Panc1 (cell line): ENCODE data around the gene NLRC5. TPM values are rescaled to one million over a fixed set of nuclear protein-coding genes. Genes with fewer than 3 reads are reported as not detected.

Source experiments
- ATAC-seq: fragments of 200-7000 bp; cut with Tn5 transposase; 2 replicates; pipeline ENCODE4 v1.9.1; 2020; ENCODE audit warnings: mild to moderate bottlenecking, moderate library complexity
- BruUV-seq: library from RNA; stranded (reverse); fragments of 400-500 nt; replicated peaks from 2 replicates; lab custom pipeline; 2021; lab: Mats Ljungman, UMichigan
- CTCF ChIA-PET: fragments of 300-600 bp; sonication (Branson Sonifier 250); formaldehyde crosslinking; loops from one replicate; lab custom pipeline; 2022; ENCODE audit warnings: antibody characterized with exemption; lab: Charles Lee
- POLR2A ChIA-PET: fragments of 300-600 bp; sonication (Branson Sonifier 250); formaldehyde crosslinking; loops from one replicate; lab custom pipeline; 2022; ENCODE audit warnings: antibody characterized with exemption; lab: Charles Lee
- DNase-seq: peaks from one replicate; pipeline ENCODE4 v3.0.0-alpha.2; 2010; ENCODE audit warnings: low read depth, low spot score
- H3K27ac ChIP-seq: 2 replicates; pipeline ENCODE4 v1.5.1; 2011; ENCODE audit warnings: mild to moderate bottlenecking, low read length, inconsistent platforms
- H3K27me3 ChIP-seq: fragments of 200-500 bp; sonication (Bioruptor generic); 2 replicates; pipeline ENCODE4 v1.6.0; 2014; ENCODE audit warnings: low read length, inconsistent platforms; ENCODE audit not compliant: control insufficient read depth, insufficient read depth
- H3K36me3 ChIP-seq: fragments of 200-500 bp; sonication (Bioruptor generic); 2 replicates; pipeline ENCODE4 v1.5.1; 2014; ENCODE audit warnings: inconsistent platforms, mild to moderate bottlenecking, low read length, moderate library complexity; ENCODE audit not compliant: control insufficient read depth, insufficient read depth
- H3K4me1 ChIP-seq: 2 replicates; pipeline ENCODE4 v1.5.1; 2011; ENCODE audit warnings: inconsistent platforms, mild to moderate bottlenecking, low read length, moderate library complexity; ENCODE audit not compliant: control insufficient read depth, insufficient read depth
- H3K4me3 ChIP-seq, 2 experiments: 2 replicates each; pipeline ENCODE4 v1.5.1; 2011 to 2012; ENCODE audit warnings: low read depth in 2 of 2, low read length in 2 of 2, mild to moderate bottlenecking in 2 of 2, inconsistent platforms in 1 of 2, moderate library complexity in 1 of 2
- H3K9me3 ChIP-seq: fragments of 200-500 bp; sonication (Bioruptor generic); 2 replicates; pipeline ENCODE4 v1.5.1; 2014; ENCODE audit warnings: low read depth, mild to moderate bottlenecking, inconsistent platforms, low read length, moderate library complexity; ENCODE audit not compliant: control insufficient read depth, insufficient read depth
- CTCF ChIP-seq: fragments of 450-650 bp; IDR thresholded peaks from 2 replicates; pipeline ENCODE4 v1.5.1; 2017; ENCODE audit warnings: mild to moderate bottlenecking
- REST ChIP-seq, 2 experiments: IDR thresholded peaks; 2 replicates each; pipeline ENCODE4 v1.6.1; 2011 to 2012; ENCODE audit warnings: low read depth in 2 of 2, control low read depth in 1 of 2, low read length in 1 of 2, mild to moderate bottlenecking in 1 of 2, moderate library complexity in 1 of 2; ENCODE audit not compliant: insufficient read depth in 1 of 2
- in situ Hi-C: cut with HindIII; loops from 2 replicates; pipeline ENCODE4 v1.10.0; 2016; ENCODE audit warnings: low sequenced_read_pairs, low pct_unique_long_range_greater_than_20kb
- intact Hi-C: fragments of 100-400 bp; cut with micrococcal nuclease; formaldehyde crosslinking; loops from one replicate; pipeline ENCODE4 v1.10.0; 2022; ENCODE audit not compliant: unreplicated experiment
- total RNA-seq: library from RNA; stranded (reverse); gene quantifications from one replicate; pipeline ENCODE4 v1.2.1, GENCODE V29; 2021; ENCODE audit not compliant: unreplicated experiment

NLRC5 gene
- total RNA-seq, 1 experiment from 2014 or later: 8.8 TPM

DNA sequence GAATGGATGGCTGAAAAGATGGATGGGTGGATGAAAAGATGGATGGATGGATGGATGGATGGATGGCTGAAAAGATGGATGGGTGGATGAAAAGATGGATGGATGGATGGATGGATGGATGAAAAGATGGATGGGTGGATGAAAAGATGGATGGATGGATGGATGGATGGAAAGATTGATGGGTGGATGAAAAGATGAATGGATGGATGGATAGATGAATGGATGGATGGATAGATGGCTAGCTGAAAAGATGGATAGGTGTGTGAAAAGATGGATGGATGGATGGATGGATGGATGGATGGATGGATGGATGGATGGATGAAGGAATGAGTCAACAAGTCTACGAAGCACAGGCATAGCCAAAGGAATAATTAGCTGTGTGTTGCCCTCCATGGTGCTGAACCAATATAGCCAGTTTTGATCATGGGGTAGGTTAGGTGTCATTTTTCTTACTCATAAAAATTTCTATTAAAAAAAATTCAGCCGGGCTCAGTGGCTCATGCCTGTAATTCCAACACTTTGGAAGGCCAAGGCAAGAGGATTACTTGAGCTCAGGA, 41.1 kb downstream of the NLRC5 start:
- ATAC-seq (no peak), DNase-seq (no peak)
- no peaks in the 10 kb centered on the region for H3K9me3 ChIP-seq
- H3K27ac ChIP-seq: no peak overlapping the region
- no TSS peak for BruUV-seq
- H3K36me3 ChIP-seq: no peaks in the 10 kb centered on the region
- CTCF ChIA-PET: no interaction called here
- peak in 1 of 2 experiments; percentile 46; a peak in 2 of 4 replicates for TF ChIP-seq REST (IDR thresholded peaks at IDR 0.05; ENCODE audit: insufficient read depth in 1 of 2, low read depth in 2 of 2, low read length in 1 of 2)
- no peak for TF ChIP-seq CTCF
- intact Hi-C loops (no loop called here), in situ Hi-C loops (no loop called here)
- no peaks in the 10 kb centered on the region for H3K27me3 ChIP-seq
- no peak overlapping the region for H3K4me3 ChIP-seq
- POLR2A ChIA-PET: interaction anchor here (0.7 kb wide), 1 partner anchor 41 kb away, joined by 3 read pairs; no protein-coding TSS in a partner anchor
- H3K4me1 ChIP-seq: no peaks in the 10 kb centered on the region

DNA sequence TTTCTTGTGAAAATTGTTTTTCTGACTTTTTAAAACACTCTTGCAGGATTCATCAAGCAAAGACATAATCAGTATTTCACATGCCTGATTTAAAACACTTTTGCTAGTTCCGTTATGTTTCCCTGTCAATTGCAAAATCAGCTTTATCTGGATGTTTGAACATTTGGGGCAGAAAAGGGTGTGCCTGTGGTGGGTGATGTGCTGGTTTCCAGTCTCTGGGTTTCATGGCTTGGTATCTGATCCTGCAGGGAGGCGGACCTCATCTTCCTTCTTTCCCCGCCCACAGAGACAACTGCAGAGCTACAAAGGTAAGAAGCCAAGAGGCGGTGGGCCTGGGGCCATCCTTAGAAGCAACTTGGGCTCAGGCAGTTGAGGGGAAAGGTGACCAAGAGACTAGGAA, 41.8 kb downstream of the NLRC5 start:
- H3K9me3 ChIP-seq: no peaks in the 10 kb centered on the region
- POLR2A ChIA-PET: no interaction called here
- intact Hi-C loops: no loop called here
- no peak overlapping the region for H3K27ac ChIP-seq
- in situ Hi-C loops: no loop called here
- H3K4me1 ChIP-seq: no peaks in the 10 kb centered on the region
- CTCF ChIA-PET: no interaction called here
- DNase-seq (no peak), ATAC-seq (no peak)
- H3K36me3 ChIP-seq: no peaks in the 10 kb centered on the region
- TF ChIP-seq REST (IDR thresholded peaks at IDR 0.05; ENCODE audit: insufficient read depth in 1 of 2, low read depth in 2 of 2, low read length in 1 of 2): no peak
- H3K27me3 ChIP-seq: no peaks in the 10 kb centered on the region
- no TSS peak for BruUV-seq
- no peak overlapping the region for H3K4me3 ChIP-seq
